NCI-H2029 (cell line): ENCODE measurements around the gene KLHDC7B.

Experiments used
- DNase-seq: peaks from one replicate; lab custom pipeline; 2025; lab: John Stamatoyannopoulos, UW

The KLHDC7B gene

GRCh38 chr22:50595189-50595588 lies 49.5 kb downstream of the KLHDC7B start:
- DNase-seq = no peak

GRCh38 chr22:50597097-50597496 lies 51.4 kb downstream of the KLHDC7B start:
- DNase-seq = no peak

- no peak for DNase-seq
Measured at GRCh38 chr22:50599816-50600455, 54.2 kb downstream of the KLHDC7B start.

GRCh38 chr22:50600538-50600937 lies 54.8 kb downstream of the KLHDC7B start, which contains the start of gene MAPK8IP2:
TSS of gene MAPK8IP2 (plus strand) at chr22:50600793. CDS start at chr22:50600819, 26 bp downstream.
- DNase-seq = no peak
